ENCODE data around the gene FAAH2. TPM values are rescaled to one million over a fixed set of nuclear protein-coding genes. Genes with fewer than 3 reads are reported as not detected.
"Not testable (repeated sequence)": the region's sequence is repeated elsewhere in the genome, so short reads cannot be mapped to it uniquely, and the experiment has no call there.

Gene FAAH2
- total RNA-seq, 1 experiment from 2014 or later = not detected

DNA sequence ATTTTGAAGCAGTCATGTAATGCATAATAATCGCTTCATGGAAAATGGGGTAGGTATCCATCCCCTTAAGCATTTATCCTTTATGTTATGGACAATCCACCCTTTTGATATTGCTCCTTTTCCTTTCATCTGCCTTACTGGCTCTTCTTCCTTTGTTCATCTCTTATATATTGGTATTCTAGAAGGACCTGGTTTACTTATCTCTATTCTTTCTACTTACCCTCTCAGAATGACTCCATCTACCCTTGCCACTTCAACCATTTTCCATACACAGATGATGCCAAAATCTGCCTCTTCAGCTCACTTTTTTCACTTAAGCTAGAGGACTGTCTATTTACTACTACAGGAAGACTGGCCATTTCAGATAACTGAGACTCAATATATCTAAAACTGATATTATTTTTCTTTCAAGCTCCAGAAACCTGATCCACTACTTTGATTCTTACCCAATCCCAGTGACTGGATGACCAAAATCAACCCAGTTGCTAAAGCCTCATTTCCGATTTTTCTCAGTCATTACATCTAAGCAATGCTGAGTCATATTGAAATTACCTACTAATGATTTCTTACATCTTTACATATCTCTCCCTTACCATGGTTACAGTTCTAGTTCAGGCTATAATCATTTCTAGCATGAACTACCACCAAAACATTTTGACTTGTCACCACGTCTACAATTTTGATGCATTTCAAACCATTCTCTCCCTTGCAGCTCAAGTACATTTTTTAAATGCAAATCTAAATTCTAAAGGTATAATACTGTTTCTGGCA lies 93.7 kb downstream of the FAAH2 start:
- no peak for DNase-seq (ENCODE audit: low read depth)

DNA sequence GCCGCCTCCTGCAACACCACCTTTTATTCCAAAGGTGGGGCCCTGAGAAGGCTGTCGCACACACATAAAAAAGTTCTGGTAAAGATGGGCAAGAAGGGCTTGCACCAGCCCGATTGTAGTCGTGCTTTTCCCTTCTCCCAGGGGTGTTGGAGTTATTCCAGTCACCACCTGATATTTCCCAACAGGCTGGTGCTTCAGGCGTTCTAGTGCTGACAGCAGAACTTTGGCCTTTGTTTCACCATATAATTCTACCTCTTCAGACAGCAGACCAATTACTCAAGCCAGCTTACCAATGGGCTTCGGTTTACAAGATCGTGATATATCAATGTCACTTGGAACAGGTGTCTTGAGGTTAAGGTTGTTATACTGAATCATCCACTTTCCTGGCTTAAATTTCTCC lies 107.7 kb downstream of the FAAH2 start:
- DNase-seq (ENCODE audit: low read depth) = not testable (repeated sequence)

DNA sequence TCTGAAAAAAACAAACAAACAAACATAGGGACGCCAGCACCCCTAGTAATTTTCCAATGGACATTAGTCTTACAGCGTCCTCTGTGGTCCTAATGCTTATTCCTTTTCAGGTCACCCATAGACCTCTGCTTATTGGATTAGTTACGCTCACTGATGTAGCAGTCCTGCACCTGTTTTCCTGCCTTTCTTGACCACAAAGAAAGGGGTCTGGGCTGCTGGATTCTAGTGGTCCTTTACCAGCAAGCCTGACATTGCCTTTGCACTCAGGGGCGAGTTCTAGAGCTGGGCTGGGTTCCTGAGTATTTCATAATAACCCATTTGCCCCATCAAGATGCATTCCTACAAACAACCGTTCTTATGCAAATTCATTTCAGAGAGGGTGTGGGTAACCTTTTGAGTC lies 116.7 kb downstream of the FAAH2 start:
- DNase-seq (ENCODE audit: low read depth) = not testable (repeated sequence)

DNA sequence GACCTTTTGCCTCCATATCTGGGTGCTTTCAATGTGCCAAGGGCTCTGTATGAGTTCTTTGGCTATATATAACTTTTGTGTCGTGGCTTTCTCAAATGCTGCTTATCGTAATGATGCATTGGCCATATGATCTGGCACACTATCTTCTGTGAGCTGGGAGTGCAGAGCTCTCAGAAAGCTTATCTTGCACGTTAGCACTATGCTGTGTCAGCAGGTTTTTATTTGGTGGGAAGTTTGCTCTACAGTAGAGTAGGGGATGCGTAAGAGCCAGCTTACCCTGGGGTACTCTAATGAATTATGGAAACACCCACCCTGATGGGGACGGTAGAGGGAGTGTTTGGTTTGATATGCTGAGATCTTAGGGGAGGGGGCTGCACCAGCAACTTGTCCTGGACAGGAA lies 119.6 kb downstream of the FAAH2 start:
- DNase-seq (ENCODE audit: low read depth) = no peak

DNA sequence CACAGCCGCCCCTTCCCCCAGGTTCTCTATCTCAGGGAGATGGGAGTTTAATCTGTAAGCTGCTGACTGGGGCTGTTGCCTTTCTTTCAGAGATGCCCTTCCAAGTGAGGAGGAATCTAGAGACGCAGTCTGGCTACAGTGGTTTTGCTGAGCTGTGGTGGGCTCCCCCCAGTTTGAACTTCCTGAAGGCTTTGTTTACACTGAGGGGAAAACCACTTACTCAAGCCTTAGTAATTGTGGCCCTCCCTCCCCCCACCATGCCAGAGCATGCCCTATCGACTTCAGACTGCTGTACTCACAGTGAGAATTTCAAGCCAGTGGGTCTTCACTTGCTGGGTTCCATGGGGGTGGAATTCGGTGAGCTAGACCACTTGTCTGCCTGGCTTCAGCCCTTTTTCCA lies 131.3 kb downstream of the FAAH2 start:
- peak; percentile 0 for DNase-seq (ENCODE audit: low read depth)

DNA sequence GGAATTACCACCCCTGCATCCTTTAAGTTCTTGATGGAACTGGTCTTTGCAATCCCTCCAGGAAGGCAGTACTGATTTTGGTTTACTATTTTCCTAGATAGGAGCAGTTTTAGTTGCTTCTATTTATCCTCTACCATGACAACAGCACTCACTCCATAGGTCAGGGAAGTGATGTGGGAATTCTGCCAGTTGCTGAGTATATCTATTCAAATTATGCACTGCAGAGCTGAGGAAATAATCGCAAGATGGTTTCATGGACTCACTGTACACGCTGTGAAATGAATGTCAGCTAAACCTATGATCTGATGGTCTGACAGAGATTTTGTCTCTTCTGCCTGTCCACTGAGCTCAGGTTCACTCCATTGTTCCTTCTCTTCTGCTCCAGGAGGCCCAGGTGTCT lies 135.8 kb downstream of the FAAH2 start:
- DNase-seq (ENCODE audit: low read depth) = no peak

DNA sequence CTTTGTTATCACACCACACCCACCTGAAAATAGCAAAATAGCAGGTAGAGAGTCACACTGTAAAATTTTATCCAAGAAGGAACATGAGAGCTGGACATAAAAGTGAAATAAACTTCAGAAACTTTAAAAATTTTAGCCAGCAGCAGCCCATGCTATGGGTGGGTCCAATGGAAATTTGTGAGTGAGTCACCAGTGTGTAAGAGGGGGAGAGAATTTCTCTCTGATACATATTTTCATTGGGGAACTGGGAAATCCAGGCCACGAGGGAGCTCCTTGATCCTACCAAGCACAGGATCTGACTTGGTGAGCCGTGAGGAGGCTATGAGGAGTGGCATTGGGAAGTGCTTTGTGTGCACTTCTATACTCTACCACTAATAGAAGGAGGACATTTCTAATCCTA lies 136.3 kb downstream of the FAAH2 start:
- no peak for DNase-seq (ENCODE audit: low read depth)

DNA sequence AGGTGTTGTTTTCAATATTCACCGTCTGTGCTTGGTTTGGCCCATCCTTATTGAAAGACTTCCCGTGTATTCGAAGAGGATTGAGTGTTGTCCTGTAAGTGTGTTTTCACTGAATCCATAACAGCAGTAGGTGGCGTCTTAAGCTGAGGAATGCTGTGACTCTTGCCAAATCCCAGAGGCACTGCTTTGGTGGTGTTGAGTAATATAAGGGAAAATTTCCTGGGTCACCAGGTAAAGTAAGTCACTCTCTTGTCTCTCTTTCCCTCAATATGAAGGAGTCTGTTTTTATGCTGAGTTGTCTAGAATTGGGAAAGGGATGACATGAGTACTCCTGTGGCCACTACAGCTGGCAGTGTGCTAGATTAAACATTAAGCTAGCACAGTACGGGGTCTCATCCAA lies 158.6 kb downstream of the FAAH2 start:
- no peak for DNase-seq (ENCODE audit: low read depth)

DNA sequence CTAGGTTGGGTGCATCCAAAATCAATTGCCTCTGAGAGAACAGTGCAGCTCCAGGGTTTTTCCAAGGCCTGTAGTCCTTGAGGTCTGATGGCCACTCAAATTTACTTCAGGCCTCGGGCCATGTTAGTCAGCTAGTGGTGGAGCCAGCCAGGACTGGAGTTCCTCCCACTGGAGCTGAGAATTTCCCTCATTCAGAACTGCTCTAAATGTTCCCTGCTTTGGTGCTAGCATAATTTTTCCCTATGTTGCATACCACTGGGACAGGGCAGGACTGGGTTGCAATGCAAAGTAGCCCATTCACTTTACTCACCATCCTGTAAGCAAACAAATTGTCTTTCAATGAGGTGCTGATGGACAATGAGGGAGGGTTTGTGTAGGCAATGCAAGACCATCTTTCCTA lies 159.3 kb downstream of the FAAH2 start:
- no peak for DNase-seq (ENCODE audit: low read depth)

DNA sequence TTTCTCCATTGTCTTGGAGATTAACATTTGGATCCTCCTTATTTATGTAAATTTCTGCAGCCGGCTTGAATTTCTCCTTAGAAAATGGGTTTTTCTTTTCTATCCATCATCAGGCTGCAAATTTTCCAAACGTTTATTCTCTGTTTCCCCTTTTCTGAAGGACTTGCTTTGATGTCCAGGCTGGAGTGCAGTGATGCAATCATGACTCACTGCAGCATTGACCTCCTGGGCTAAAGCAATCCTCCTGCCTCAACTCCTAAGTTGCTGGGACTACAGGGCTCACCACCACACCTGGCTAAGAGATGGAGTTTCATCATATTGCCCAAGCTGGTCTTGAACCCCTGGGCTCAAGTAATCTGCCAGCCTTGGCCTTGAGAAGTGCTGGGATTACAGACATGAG lies 161.3 kb downstream of the FAAH2 start:
- DNase-seq (ENCODE audit: low read depth) = peak; percentile 7

DNA sequence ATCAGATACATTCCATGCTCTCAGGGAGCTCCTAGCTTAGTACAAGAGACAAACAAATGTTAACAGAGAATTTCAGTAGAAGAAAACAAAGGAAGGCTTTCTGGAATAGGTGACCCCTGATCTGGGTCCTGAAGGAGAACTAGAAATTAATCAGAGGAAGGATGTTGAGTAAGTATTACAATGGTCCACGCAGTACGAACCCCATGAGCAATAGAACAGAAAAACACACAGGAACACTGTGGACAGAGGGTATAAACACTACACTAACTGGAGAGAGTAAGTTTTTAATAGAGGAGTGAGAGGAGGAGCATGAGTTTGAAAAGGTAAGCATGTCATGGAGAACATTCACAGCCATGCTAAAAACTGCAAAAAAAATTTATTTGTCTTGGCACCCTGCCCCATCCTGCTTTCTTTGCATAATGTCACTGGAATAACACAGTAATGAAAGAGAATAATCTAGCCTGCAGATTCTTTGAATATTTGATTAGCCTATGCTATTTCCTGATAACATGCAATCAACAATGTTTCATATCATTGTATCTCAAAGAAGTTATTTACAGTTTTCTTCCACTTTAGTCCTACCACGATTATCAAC lies 165.0 kb downstream of the FAAH2 start:
- DNase-seq (ENCODE audit: low read depth) = no peak

DNA sequence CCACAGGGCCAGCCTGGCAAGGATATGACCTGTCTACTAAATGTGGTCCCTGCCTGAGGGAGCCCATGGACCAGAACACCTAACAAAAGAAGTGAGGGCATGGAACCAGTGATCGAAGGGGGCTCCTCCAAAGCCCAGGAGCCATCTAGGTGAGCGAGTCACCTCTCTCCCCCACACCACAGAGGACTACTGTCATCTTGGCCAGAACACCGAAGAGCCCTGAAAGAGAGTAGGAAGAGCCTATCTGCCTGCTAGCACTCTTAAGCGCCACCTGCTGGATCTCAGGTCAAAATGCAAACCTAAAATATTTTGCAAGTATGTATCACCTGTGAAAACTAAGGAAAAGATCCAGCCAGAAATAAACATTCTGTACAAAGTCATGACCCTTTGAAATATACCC lies 167.4 kb downstream of the FAAH2 start:
- DNase-seq (ENCODE audit: low read depth) = no peak

DNA sequence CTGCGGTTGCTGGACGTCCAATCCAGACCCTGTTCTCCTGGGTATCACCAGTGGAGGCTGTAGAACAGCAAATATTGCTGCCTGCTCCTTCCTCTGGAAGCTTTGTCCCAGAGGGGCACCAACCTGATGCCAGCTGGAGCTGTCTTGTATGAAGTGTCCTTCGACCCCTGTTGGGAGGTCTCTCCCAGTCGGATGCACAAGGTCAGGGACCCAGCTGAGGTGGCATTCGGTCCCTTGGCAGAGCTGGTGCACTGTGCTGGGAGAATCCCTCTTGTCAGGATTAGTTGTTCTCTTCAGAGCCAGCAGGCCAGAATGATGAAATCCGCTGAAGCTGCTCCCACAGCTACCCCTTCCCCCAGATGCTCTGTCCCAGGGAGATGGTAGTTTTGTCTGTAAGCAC lies 195.0 kb downstream of the FAAH2 start:
- no peak for DNase-seq (ENCODE audit: low read depth)

DNA sequence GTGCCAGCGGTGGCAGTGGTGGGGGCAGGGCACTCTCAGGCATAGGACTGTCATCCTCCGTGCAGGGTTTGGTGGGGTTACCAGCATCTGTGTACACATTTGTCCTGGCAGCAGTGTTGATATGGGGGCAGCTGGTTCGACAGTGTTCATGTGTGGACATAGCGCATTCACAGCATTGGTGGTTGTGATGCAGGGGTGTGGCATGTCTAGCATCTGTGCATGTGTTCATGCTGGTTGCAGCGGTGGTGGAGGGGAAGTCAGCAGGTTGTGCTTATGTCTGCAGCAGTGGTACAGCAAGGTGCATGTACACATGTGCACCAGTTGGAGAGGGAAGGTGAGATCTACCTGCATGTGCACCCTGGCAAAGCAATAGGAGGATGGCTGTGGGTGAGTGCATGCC lies 230.0 kb downstream of the FAAH2 start:
- no peak for DNase-seq (ENCODE audit: low read depth)

DNA sequence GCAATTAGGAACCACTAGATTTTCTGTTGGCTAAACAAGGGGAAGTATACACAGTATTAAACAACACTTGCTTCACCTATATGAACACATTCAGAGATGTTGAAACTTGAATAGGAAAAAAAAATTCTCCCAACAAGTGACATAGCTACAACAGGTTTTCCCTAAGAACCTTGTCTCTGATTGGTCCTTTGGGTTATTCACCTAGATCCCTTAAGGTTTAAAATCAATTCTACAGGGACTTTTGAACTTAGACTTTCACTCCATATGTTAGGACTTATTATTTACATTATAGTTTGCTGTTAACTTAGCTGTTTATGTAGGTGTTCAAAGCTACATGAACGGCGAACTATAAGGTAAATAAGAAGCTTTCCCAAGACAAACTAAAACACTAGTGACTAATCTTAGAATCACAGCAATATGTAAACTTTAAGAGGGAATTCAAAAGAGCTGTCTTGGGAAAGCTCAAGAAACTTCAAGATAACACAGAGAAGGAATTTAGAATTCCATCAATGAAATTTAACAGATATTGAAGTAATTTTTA lies 233.1 kb downstream of the FAAH2 start:
- no peak for DNase-seq (ENCODE audit: low read depth)

DNA sequence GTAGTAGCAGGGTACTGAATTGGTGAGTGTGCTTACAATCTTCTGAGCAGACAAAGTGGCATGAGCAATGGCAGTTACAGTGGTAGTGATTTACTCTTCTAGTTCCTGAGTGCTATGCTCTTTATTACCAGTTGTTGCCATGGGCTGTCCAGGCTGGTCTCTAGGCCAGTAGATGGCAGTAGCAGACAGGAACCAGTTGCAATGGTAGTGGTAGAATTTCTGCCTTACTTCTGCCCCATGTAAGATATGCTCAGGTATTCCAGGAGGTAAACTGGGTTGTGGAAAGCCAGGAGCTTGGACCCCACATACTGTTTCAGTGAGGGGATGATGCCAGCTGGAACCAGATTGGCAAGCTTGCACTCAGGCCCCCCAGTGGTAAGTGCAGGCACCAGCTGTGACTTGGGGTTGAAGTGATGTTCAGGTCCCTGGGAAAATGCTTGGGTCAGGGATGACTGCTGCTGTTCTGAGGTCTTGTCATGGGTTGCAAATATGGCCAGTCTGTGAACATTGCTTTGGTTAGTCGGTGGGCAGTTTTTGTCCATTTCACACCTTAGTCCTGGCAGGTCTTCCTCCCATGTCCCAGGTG lies 242.3 kb downstream of the FAAH2 start:
- peak; percentile 4 for DNase-seq (ENCODE audit: low read depth)

Other genes starting within 250 kb of the FAAH2 start
- 9.2 and 17.1 TPM in 2 replicates for gene SPIN2B, start 165.2 kb upstream of the FAAH2 start, total RNA-seq (2014; rRNA removed; shearing (Covaris generic))
- 0.37 and 0.63 TPM in 2 replicates for gene SPIN2A, start 149.3 kb upstream of the FAAH2 start, total RNA-seq (2014; rRNA removed; shearing (Covaris generic))

All from HT1080 (cell line).